ENCODE measurements around the gene VWF. TPM values are rescaled to one million over a fixed set of nuclear protein-coding genes. Genes with fewer than 3 reads are reported as not detected.

VWF gene
- total and polyA plus RNA-seq, 12 donors = 104 to 480 (median 253) TPM

DNA sequence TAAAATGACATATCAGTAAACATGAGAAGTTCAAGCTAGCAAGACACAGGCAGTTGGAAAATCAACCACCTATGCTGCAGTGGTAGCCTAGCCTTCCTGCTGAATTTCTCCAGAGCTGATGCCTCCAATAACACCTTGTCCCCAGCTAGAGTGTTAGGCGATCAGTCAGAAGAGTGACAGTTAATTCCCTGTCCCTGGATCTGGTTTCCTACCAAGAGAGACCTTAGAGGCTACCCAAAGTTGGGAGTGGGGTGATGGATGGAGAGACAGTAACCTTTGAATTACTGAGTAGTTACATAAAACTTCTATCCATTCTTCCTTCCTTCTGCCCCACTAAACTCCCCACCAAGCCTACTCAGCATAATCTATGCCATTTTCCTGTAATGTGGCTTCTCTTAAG is 177.5 kb downstream of the VWF start:
- Histone ChIP-seq H3K27ac (no peak overlapping the region), H3K36me3 (peaks cover 0 to 93% (median 0%) of the 10 kb centered on the region in 9 donors), H3K4me3 (no peak overlapping the region), H3K4me1 (peaks cover 0 to 18% (median 8%) of the 10 kb centered on the region in 9 donors), H3K9me3 (no peaks in the 10 kb centered on the region), H3K27me3 (peaks cover 0 to 72% (median 42%) of the 10 kb centered on the region in 7 donors)
- TF ChIP-seq, protein P1, sequence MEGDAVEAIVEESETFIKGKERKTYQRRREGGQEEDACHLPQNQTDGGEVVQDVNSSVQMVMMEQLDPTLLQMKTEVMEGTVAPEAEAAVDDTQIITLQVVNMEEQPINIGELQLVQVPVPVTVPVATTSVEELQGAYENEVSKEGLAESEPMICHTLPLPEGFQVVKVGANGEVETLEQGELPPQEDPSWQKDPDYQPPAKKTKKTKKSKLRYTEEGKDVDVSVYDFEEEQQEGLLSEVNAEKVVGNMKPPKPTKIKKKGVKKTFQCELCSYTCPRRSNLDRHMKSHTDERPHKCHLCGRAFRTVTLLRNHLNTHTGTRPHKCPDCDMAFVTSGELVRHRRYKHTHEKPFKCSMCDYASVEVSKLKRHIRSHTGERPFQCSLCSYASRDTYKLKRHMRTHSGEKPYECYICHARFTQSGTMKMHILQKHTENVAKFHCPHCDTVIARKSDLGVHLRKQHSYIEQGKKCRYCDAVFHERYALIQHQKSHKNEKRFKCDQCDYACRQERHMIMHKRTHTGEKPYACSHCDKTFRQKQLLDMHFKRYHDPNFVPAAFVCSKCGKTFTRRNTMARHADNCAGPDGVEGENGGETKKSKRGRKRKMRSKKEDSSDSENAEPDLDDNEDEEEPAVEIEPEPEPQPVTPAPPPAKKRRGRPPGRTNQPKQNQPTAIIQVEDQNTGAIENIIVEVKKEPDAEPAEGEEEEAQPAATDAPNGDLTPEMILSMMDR (IDR thresholded peaks at IDR 0.05) = no peak
- intact Hi-C loops (cut with DNase I) = no loop called here
- no peak for DNase-seq
- 79 to 81% methylated on average over 1 of the region's 1 CpG for WGBS, 2 donors
- ATAC-seq = no peak

DNA sequence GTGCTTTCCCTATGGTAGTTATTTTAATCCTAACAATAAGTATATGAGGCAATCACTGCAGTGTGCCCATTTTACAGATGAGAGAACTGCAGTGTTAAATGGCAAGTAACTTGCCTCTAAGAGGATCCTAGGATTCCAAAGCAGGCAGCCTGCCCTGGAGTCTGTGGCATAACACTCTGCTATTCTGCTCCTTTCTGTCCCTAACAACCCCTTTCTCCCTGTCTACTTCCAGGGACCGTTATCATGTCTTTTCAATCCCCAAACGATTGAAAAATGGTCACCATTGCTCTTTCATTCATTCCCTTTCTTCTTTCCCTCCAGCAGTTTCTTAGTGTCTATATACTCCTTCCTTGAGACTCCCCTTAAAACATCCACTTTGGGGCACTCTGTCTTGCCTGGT is 178.1 kb downstream of the VWF start:
- DNase-seq (no peak), ATAC-seq (no peak)
- intact Hi-C loops (cut with DNase I) = no loop called here
- Histone ChIP-seq H3K4me1 (peaks cover 0 to 18% (median 8%) of the 10 kb centered on the region in 9 donors), H3K36me3 (peaks cover 0 to 88% (median 0%) of the 10 kb centered on the region in 9 donors), H3K27me3 (peaks cover 0 to 72% (median 42%) of the 10 kb centered on the region in 7 donors), H3K4me3 (no peak overlapping the region), H3K9me3 (no peaks in the 10 kb centered on the region), H3K27ac (no peak overlapping the region)
- TF ChIP-seq, protein P1 (IDR thresholded peaks at IDR 0.05) = no peak
- WGBS, 2 donors = 83 to 84% methylated on average over 2 of the region's 2 CpGs

DNA sequence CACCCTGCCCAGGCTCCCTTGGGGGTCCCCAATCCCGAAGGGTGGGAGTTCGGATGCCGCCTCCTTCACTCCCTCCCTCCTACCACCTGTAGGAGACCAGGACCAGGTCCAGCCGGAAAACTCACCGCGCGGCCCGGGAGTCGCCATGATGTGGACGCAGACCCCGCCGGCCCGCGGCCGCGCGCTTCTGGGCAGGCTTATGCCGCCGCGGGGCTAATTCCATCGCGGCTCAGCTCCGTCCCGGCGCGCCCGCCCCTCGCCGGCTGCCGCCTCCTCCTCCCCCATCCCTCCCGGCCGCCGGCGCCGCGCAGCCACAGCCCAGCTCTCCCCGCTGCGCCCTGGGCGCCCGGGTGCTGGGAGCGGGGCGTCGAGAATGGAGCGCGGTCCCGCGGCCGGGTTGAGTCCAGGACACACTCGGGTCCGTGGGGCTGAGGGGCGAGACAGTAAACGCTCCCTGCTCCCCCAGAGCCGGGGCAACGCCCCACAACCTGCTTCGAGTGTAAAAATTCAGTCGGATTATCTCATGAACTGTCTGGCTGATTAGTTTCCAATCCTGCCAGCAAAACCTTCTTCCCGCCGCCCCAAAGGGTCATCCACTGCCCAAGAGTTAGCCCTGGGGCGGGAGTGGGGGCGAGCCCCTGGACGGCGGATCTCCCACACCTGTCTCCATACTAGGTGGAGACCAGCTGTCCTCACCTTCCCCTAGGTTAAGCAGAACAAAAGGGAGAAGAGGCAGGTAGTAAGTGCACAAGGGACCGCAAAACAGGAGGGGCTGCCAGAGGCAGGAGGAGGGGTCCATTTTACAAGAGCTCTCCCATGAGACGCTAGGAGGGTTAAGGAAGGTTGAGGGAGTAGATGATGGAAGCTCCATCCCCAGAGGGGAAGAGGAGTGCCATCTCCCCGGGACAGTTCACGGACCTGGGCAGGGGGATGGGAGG is 179.1 kb downstream of the VWF start, which contains the start of gene ANO2:
Gene ANO2 (minus strand): TSS at position 189 of the 938 bp plus-strand sequence. CDS start 42 bp downstream, at position 147.
- ATAC-seq = peak in 7 of 8 donors; percentile 13 to 68 (median 58)
- no peaks in the 10 kb centered on the region for H3K9me3 ChIP-seq
- H3K27ac ChIP-seq = no peak within 1 kb of the TSS
- TF ChIP-seq, protein P1 (IDR thresholded peaks at IDR 0.05) = no peak
- DNase-seq = peak in 1 of 2 donors; percentile 27
- H3K4me1 ChIP-seq = peaks cover 0 to 18% (median 8%) of the 10 kb centered on the region in 9 donors
- H3K36me3 ChIP-seq = peaks cover 0 to 88% (median 0%) of the 10 kb centered on the region in 9 donors
- intact Hi-C loops (cut with DNase I) = no loop called here
- 16 to 25% methylated on average over 59 to 66 of the region's 66 CpGs for WGBS, 2 donors
- H3K27me3 ChIP-seq = peaks cover 0 to 72% (median 41%) of the 10 kb centered on the region in 7 donors
- peak within 1 kb of the TSS; percentile 6 to 53 (median 42) for H3K4me3 ChIP-seq

DNA sequence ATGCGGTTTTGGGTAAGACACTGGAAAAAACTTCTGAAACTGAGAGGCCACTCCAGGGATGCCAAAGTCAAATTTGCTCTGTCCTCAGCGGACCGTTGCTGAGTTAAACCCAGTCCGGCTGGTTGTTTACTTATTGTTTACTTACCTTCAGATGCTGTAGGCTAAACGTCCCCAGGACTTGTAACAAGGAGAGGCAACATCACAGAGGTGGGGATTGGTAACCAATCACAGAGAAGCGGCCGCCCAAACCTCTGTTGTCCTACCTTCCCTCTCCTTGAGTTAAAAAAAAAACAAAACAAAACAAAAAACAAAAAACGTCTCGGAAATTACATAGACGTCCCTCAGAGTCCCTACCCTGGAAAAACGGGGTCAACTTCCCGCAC is 179.8 kb downstream of the VWF start:
- WGBS, 2 donors = 33% methylated on average over 12 of the region's 12 CpGs
- Histone ChIP-seq H3K4me1 (peaks cover 0 to 18% (median 8%) of the 10 kb centered on the region in 9 donors), H3K4me3 (peak overlapping the region in 9 of 10 donors; percentile 20 to 53 (median 47)), H3K27me3 (peaks cover 0 to 71% (median 41%) of the 10 kb centered on the region in 7 donors), H3K36me3 (peaks cover 0 to 88% (median 4%) of the 10 kb centered on the region in 9 donors), H3K27ac (no peak overlapping the region), H3K9me3 (no peaks in the 10 kb centered on the region)
- TF ChIP-seq, protein P1 (IDR thresholded peaks at IDR 0.05) = no peak
- ATAC-seq = no peak
- intact Hi-C loops (cut with DNase I) = no loop called here
- DNase-seq = no peak
